GM03348 (cell line): ENCODE data around the gene KLF5.
"Not testable (repeated sequence)": the region's sequence is repeated elsewhere in the genome, so short reads cannot be mapped to it uniquely, and the experiment has no call there.

Source experiments
- DNase-seq: peaks from one replicate; pipeline ENCODE4 v3.0.0; 2012; ENCODE audit warnings: low spot score

Gene KLF5

DNA sequence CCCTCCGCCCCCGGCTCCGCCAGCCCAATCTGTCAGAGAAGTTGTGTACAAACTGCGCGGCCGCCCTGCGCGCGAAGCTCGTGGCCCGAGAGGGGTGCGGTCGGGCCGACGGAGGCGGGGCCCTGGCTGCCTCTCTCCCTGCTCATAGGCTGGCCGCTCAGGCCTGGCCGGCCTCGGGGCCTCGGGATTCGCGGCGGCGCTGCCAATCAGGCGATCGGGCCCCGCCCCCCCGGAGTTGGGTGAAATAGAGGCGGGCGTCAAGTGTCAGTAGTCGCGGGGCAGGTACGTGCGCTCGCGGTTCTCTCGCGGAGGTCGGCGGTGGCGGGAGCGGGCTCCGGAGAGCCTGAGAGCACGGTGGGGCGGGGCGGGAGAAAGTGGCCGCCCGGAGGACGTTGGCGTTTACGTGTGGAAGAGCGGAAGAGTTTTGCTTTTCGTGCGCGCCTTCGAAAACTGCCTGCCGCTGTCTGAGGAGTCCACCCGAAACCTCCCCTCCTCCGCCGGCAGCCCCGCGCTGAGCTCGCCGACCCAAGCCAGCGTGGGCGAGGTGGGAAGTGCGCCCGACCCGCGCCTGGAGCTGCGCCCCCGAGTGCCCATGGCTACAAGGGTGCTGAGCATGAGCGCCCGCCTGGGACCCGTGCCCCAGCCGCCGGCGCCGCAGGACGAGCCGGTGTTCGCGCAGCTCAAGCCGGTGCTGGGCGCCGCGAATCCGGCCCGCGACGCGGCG lies at the start of gene KLF5:
Gene KLF5 (plus strand): TSS at position 270 of the 724 bp plus-strand sequence. CDS start 323 bp downstream, at position 593.
- peak; percentile 100 for DNase-seq

DNA sequence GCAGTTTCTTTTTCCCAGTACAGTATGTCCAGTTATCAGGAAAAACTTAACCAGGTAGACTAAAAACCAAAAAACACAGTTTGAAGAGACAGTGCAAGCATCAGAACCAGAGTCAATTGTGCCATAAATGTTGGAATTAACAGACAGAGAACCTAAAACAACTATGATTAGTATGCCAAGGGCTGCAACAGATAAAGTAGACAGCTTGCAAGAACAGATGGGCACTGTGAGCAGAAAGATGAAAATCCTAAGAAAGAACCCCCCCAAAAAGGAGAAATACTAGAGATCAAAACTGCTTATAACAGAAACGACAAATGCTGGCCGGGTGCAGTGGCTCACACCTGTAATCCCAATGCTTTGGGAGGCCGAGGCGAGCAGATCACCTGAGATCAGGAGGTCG lies 47.1 kb upstream of the KLF5 start:
- DNase-seq: no peak

DNA sequence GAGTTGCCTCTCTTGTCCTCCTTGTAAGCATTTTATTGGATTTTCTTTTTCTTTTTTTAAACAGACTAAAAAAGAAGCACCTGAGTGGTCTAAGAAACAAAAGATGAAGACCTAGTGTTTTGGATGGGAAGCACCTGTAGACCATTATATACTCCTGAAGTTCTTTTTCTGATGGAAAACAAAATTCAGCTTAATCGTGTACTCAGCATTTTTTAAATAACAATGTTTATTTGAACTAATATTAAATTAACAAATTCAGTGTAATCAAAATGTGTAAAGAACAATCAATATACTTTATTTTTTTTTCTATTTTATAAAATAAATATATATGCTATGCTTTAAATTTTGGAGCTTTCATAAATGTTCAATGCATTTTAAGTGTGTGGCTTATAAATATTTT lies 43.0 kb upstream of the KLF5 start:
- no peak for DNase-seq

- no peak for DNase-seq
Measured at GRCh38 chr13:73018336-73018735, 40.5 kb upstream of the KLF5 start.

GRCh38 chr13:73025217-73026012 lies 33.4 kb upstream of the KLF5 start:
- no peak for DNase-seq

DNA sequence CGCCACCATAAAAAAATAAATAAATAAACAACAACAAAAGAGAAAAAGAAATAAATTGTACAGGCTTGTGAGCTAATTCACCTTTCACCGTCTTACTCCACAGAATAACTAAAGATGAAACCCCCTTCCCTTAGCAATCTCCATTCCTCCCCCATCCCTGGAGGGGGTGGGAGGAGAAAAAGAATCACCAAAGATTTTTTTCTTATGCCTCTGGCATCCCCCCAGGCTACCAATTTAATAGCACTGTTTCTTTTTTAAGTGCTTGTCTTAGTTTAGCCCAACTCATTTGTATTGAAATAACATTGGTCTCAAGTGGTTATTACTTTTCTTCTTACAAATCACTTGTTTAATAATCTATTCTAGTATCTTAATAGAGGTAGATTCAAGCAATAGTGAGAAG lies 23.9 kb upstream of the KLF5 start:
- DNase-seq: no peak

DNA sequence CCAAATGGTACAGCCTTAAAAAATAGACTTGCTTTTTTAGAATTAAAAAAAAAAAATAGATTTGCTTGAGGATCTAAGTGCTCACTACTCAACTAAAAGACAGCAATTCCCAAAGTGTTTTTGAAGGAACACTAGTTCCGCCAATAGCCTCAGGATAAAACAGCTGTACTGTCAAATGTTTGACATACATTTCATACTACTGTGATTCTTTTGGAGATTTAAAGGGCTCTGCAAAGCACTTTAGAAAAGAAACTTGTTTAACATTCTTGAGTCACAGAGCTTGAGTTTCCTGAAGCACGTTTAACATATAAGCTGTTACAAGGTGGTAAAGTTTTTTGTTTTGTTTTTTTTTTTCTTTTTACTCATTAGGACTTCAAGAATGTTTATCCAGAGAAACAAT lies 23.1 kb upstream of the KLF5 start:
- DNase-seq: no peak

GRCh38 chr13:73036566-73036965 lies 22.2 kb upstream of the KLF5 start:
- no peak for DNase-seq

- no peak for DNase-seq
Measured at GRCh38 chr13:73038064-73038463, 20.7 kb upstream of the KLF5 start.

DNA sequence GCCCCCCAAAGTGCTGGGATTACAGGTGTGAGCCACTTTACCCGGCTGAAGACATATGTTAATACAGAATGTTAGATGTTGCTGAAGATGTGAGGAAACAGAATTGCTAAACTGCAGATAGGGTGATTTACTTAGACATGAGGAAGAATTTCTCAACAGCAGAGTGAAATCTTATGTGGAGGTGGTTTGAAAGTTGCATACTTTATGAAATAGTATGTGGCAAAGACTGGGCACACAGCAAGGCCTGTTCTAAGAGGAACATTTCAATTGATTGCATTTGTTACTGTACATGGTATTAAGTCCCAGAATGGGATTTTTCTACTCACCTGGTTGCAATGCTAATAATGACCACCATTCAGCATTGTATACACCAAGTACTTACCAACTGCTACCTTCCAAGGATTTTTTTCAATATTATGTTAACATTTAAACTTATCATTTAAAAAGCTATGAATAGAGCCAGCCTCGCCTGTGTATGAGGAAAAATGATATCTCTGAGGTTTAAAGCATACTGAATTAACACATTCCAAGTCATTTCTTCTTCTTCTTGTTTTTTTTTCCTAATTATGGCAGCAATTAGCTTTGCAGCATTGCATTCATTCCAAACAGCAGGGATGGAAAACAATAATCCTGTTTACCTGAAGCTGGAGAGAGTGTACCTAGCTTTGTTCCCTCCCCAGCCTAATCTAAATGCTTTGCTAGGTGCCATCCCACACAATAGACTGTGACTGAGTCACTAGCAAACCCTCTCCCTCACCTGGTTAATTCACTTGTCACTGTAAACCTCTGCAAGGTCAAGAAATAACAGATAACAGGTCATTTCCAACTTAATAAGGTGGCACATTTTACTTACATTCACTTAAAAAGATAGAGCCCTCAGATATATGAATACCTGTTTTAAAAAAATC lies 19.4 kb upstream of the KLF5 start:
- DNase-seq: peak; percentile 11

DNA sequence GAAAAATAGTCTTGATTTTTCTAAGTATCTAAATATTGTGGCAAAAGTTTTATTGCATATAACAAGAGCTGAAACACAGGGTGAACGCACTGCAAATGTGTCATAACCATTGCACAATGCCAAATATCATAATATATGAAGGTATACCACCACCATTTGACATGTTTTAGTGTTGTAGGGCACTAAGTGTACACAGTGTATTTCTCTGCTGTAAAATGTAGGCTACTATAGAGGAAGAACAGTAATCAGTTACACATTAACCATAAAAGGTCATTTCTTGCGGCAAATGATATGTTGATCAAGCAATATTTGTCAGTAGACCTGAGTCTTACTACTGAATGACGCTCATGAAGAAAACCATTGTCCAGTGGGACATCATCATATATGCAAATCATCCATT lies 18.3 kb upstream of the KLF5 start:
- DNase-seq: no peak

DNA sequence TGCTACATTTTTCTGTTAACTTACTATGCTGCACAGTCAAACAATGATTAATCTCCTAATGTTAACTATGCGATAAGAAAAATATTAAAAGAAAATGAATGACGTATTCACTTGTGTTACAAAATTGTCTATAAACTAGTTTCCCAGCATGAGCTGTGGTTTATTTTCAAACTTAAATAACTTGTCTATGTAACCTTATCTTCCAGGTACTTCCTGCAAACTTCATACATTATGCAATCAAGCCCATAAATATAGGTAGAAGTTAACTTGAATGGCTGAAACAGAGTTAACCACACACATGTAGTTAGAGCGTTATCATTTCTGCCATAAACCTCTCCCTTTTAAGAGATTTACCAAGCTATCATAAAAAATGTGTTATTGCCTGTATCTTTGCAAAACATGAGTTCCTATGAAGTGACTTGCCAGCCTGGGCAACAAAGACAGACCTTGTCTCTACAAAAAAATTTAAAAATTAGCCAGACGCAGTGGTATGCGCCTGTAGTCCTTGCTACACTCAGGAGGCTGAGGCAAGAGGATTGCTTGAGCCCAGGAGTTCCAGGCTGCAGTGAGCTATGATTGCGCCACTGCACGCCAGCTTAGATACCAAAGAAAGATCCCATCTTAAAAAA lies 17.7 kb upstream of the KLF5 start:
- no peak for DNase-seq

GRCh38 chr13:73045031-73045430 lies 13.8 kb upstream of the KLF5 start:
- DNase-seq: no peak

- DNase-seq: not testable (repeated sequence)
Measured at GRCh38 chr13:73048615-73049014, 10.2 kb upstream of the KLF5 start.

GRCh38 chr13:73054712-73055111 lies 4.1 kb upstream of the KLF5 start:
- DNase-seq: no peak

- DNase-seq: peak; percentile 42
Measured at GRCh38 chr13:73055813-73056564, 2.8 kb upstream of the KLF5 start.

DNA sequence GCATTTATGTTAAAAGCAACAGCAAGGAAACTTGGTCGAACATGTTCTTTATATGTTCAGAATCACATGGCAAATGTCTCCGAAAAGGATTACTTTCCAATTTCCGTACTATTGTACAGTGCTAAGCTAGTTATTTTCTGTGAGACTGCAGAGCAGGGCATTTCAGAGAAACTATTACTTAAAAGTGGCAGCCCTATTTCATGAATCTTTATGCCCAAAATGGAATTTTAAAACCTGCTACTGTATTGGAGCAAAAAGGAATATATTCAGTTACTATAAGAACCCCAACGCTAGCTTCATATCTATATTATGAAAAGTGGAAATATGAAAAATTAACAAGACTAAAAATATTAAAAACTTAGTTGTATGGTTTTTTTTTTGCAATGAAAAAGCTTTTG lies 2.2 kb upstream of the KLF5 start:
- DNase-seq: no peak

DNA sequence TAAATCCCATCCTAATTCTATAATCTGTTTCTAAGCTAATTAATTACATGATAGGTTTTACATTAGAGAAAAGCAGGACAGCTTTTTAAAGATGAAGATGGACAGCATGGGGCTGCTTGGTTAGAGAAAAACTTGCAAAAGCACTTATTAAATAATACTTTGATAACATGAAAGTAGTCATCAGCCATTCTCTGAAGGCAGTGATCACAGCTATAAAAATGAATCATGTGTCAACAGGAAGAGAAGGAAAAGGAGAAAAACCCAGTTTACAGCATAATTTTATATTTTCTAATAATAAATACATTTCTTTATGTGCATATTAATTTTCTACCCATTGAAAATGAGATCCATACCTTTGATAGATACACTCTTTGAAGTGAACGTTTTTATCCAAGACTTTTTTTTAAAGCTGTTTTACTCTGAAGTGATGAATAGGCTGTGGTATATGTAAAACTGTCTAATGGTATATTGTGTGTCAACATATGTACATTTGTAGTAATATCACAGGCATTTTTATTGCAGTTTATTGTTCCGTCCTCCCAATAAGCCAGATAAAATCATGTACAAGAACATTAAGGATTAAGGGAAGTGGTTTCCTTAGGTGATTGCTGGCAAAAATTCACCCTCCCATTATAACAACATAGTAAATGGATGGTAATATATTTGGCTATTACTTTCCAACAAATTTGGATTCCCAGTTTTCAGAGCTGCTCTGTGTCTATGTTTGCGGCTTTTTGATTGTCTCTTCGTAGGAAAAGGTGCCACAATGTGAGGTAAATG lies 1.3 kb upstream of the KLF5 start:
- DNase-seq: no peak

DNA sequence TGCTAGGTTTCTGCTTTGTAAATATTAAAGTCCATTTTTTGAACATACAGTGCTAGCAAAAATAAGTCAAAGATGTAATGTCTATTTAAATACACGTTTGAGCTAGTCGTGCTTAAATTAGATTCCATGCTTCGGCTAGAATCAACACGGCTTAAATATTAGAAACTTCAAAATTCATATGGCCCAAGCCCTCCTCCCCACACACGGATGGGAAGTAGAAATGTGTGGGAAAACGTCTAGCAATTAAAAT lies 816 bp upstream of the KLF5 start:
- no peak for DNase-seq

DNA sequence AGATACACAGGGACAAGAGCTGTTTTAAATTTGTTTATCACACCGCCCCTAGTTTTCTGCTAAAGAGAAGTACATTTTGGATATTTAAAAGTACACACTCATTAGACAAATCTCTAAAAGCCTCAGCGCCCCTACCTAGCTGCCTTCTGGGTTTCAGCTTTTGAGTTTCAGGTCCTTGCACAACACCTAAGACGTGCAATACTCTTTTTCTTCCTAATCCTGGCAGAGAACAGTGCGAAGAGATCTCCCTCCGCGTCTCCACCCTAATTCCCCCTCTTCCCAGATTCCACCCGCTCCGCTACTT lies 421 bp upstream of the KLF5 start:
- no peak for DNase-seq
